WTC11 (cell line): ENCODE results near the gene CACNA1H. TPM values are rescaled to one million over a fixed set of nuclear protein-coding genes. Genes with fewer than 3 reads are reported as not detected.

Experiments used
- ATAC-seq: fragments of 200-7000 bp; cut with Tn5 transposase; 2 replicates; pipeline ENCODE4 v1.10.0; 2021; ENCODE audit warnings: mild to moderate bottlenecking, moderate library complexity
- CTCF ChIA-PET: fragments of 300-600 bp; sonication (Branson Sonifier 250); formaldehyde crosslinking; loops from one replicate; lab custom pipeline; 2021; ENCODE audit warnings: antibody characterized with exemption; lab: Charles Lee
- POLR2A ChIA-PET: fragments of 350-600 bp; sonication (Branson Sonifier 250); formaldehyde crosslinking; loops from one replicate; lab custom pipeline; 2021; ENCODE audit warnings: antibody characterized with exemption; lab: Charles Lee
- DNase-seq: peaks from one replicate; pipeline ENCODE4 v3.0.0; 2021; ENCODE audit warnings: low spot score
- H3K27ac Mint-ChIP-seq: 2 replicates; pipeline ENCODE4 v1.8.0; 2021; ENCODE audit warnings: mixed read lengths
- H3K27me3 Mint-ChIP-seq: 2 replicates; pipeline ENCODE4 v1.8.0; 2021; ENCODE audit warnings: low read depth, mild to moderate bottlenecking, moderate library complexity, mixed read lengths
- H3K36me3 Mint-ChIP-seq: 2 replicates; pipeline ENCODE4 v1.8.0; 2021; ENCODE audit warnings: mixed read lengths
- H3K4me1 Mint-ChIP-seq: 2 replicates; pipeline ENCODE4 v1.8.0; 2022; ENCODE audit warnings: mixed read lengths
- H3K4me3 Mint-ChIP-seq: 2 replicates; pipeline ENCODE4 v1.8.0; 2021; ENCODE audit warnings: mild to moderate bottlenecking, moderate library complexity, mixed read lengths
- H3K9me3 Mint-ChIP-seq: 2 replicates; pipeline ENCODE4 v1.8.0; 2021; ENCODE audit warnings: mixed read lengths
- CBFB ChIP-seq: sonication (generic); formaldehyde crosslinking; IDR thresholded peaks from 2 replicates; pipeline ENCODE4 v1.8.1; 2022; ENCODE audit warnings: mild to moderate bottlenecking, low read depth, missing genetic modification reagents
- FOXK1 ChIP-seq: sonication (generic); formaldehyde crosslinking; IDR thresholded peaks from 2 replicates; pipeline ENCODE4 v1.8.0; 2022; ENCODE audit warnings: mild to moderate bottlenecking, moderate library complexity, missing genetic modification reagents
- HMGA2 ChIP-seq: fragments of 250-450 bp; sonication (Bioruptor Pico); IDR thresholded peaks from 2 replicates; pipeline ENCODE4 v1.4.0; 2021; ENCODE audit warnings: mild to moderate bottlenecking, moderate library complexity
- MYBL2 ChIP-seq: sonication (generic); formaldehyde crosslinking; IDR thresholded peaks from 2 replicates; pipeline ENCODE4 v1.8.1; 2023; ENCODE audit warnings: mild to moderate bottlenecking, moderate library complexity, missing genetic modification reagents
- NFATC4 ChIP-seq: fragments of 250-450 bp; sonication (Bioruptor Pico); IDR thresholded peaks from 2 replicates; pipeline ENCODE4 v1.9.0; 2021; ENCODE audit warnings: mild to moderate bottlenecking
- PRRX2 ChIP-seq: fragments of 250-450 bp; sonication (Bioruptor Pico); IDR thresholded peaks from 2 replicates; pipeline ENCODE4 v1.8.0; 2021; ENCODE audit warnings: mild to moderate bottlenecking
- ZNF138 ChIP-seq: sonication (generic); formaldehyde crosslinking; conservative IDR thresholded peaks from 2 replicates; pipeline ENCODE4 v1.8.1; 2022; ENCODE audit warnings: mild to moderate bottlenecking, moderate library complexity, missing genetic modification reagents
- ZNF219 ChIP-seq: sonication (generic); formaldehyde crosslinking; IDR thresholded peaks from 2 replicates; pipeline ENCODE4 v1.8.0; 2023; ENCODE audit warnings: missing genetic modification reagents, mild to moderate bottlenecking, borderline replicate concordance
- ZNF232 ChIP-seq: sonication (generic); formaldehyde crosslinking; IDR thresholded peaks from 2 replicates; pipeline ENCODE4 v1.8.0; 2022; ENCODE audit warnings: mild to moderate bottlenecking, missing genetic modification reagents
- ZNF263 ChIP-seq: sonication (generic); formaldehyde crosslinking; IDR thresholded peaks from 2 replicates; pipeline ENCODE4 v1.8.1; 2022; ENCODE audit warnings: low read depth, mild to moderate bottlenecking, moderate library complexity, missing genetic modification reagents
- ZNF423 ChIP-seq: fragments of 250-450 bp; sonication (Bioruptor Pico); IDR thresholded peaks from 2 replicates; pipeline ENCODE4 v2.1.2; 2022; ENCODE audit warnings: mild to moderate bottlenecking, moderate library complexity
- total RNA-seq: library from RNA; stranded (reverse); gene quantifications from 3 replicates; pipeline ENCODE4 v1.2.3, GENCODE V29; 2021
- TF ChIP-seq, protein P1 (sequence below): sonication (generic); formaldehyde crosslinking; conservative IDR thresholded peaks from 2 replicates; pipeline ENCODE4 v1.8.1; 2023; ENCODE audit warnings: mild to moderate bottlenecking, low read depth, missing genetic modification reagents, moderate library complexity
- TF ChIP-seq, protein P2 (sequence below): sonication (generic); formaldehyde crosslinking; IDR thresholded peaks from 2 replicates; pipeline ENCODE4 v1.8.1; 2023; ENCODE audit warnings: mild to moderate bottlenecking, missing genetic modification reagents, moderate library complexity
- TF ChIP-seq, protein P3 (sequence below): fragments of 250-450 bp; sonication (Bioruptor Pico); IDR thresholded peaks from 2 replicates; pipeline ENCODE4 v1.9.0; 2021; ENCODE audit warnings: mild to moderate bottlenecking
- TF ChIP-seq, protein P4 (sequence below): sonication (generic); formaldehyde crosslinking; IDR thresholded peaks from 2 replicates; pipeline ENCODE4 v1.8.0; 2022; ENCODE audit warnings: missing genetic modification reagents
- TF ChIP-seq, protein P5 (sequence below): sonication (generic); formaldehyde crosslinking; IDR thresholded peaks from 2 replicates; pipeline ENCODE4 v1.8.0; 2022; ENCODE audit warnings: mild to moderate bottlenecking, missing genetic modification reagents
- TF ChIP-seq, protein P6 (sequence below): fragments of 250-450 bp; sonication (Bioruptor Pico); conservative IDR thresholded peaks from 2 replicates; pipeline ENCODE4 v1.9.0; 2021; ENCODE audit warnings: mild to moderate bottlenecking

CACNA1H gene
- total RNA-seq, 1 experiment from 2014 or later: 38.0 TPM

DNA sequence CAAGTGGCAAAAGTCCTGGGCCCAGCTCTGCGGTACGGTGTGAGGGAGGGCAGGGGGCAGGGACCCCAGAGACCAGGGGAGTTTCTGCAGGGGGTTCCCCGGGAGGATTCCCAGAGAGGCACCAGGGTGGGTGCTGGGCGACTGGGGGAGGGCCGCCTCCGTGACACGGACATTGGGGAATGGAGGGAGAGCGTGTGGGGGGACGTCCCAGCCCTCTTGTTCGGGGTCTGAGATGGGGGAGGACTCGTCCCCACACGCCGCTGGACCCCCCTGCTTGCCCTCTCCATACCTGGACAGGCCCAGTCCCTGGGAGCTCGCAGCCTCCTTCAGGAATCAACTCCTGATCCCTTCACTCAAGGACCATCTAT lies 30.5 kb upstream of the CACNA1H start (continued):
- TF ChIP-seq MYBL2 (CRISPR knock-in tag) (no peak), HMGA2 (CRISPR knock-in tag) (no peak), ZNF263 (no peak)
- TF ChIP-seq, protein P1, sequence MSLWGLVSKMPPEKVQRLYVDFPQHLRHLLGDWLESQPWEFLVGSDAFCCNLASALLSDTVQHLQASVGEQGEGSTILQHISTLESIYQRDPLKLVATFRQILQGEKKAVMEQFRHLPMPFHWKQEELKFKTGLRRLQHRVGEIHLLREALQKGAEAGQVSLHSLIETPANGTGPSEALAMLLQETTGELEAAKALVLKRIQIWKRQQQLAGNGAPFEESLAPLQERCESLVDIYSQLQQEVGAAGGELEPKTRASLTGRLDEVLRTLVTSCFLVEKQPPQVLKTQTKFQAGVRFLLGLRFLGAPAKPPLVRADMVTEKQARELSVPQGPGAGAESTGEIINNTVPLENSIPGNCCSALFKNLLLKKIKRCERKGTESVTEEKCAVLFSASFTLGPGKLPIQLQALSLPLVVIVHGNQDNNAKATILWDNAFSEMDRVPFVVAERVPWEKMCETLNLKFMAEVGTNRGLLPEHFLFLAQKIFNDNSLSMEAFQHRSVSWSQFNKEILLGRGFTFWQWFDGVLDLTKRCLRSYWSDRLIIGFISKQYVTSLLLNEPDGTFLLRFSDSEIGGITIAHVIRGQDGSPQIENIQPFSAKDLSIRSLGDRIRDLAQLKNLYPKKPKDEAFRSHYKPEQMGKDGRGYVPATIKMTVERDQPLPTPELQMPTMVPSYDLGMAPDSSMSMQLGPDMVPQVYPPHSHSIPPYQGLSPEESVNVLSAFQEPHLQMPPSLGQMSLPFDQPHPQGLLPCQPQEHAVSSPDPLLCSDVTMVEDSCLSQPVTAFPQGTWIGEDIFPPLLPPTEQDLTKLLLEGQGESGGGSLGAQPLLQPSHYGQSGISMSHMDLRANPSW (CRISPR knock-in tag): no peak
- TF ChIP-seq, protein P2, sequence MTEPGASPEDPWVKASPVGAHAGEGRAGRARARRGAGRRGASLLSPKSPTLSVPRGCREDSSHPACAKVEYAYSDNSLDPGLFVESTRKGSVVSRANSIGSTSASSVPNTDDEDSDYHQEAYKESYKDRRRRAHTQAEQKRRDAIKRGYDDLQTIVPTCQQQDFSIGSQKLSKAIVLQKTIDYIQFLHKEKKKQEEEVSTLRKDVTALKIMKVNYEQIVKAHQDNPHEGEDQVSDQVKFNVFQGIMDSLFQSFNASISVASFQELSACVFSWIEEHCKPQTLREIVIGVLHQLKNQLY (CRISPR knock-in tag): no peak
- TF ChIP-seq, protein P3, sequence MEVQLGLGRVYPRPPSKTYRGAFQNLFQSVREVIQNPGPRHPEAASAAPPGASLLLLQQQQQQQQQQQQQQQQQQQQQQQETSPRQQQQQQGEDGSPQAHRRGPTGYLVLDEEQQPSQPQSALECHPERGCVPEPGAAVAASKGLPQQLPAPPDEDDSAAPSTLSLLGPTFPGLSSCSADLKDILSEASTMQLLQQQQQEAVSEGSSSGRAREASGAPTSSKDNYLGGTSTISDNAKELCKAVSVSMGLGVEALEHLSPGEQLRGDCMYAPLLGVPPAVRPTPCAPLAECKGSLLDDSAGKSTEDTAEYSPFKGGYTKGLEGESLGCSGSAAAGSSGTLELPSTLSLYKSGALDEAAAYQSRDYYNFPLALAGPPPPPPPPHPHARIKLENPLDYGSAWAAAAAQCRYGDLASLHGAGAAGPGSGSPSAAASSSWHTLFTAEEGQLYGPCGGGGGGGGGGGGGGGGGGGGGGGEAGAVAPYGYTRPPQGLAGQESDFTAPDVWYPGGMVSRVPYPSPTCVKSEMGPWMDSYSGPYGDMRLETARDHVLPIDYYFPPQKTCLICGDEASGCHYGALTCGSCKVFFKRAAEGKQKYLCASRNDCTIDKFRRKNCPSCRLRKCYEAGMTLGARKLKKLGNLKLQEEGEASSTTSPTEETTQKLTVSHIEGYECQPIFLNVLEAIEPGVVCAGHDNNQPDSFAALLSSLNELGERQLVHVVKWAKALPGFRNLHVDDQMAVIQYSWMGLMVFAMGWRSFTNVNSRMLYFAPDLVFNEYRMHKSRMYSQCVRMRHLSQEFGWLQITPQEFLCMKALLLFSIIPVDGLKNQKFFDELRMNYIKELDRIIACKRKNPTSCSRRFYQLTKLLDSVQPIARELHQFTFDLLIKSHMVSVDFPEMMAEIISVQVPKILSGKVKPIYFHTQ: no peak

DNA sequence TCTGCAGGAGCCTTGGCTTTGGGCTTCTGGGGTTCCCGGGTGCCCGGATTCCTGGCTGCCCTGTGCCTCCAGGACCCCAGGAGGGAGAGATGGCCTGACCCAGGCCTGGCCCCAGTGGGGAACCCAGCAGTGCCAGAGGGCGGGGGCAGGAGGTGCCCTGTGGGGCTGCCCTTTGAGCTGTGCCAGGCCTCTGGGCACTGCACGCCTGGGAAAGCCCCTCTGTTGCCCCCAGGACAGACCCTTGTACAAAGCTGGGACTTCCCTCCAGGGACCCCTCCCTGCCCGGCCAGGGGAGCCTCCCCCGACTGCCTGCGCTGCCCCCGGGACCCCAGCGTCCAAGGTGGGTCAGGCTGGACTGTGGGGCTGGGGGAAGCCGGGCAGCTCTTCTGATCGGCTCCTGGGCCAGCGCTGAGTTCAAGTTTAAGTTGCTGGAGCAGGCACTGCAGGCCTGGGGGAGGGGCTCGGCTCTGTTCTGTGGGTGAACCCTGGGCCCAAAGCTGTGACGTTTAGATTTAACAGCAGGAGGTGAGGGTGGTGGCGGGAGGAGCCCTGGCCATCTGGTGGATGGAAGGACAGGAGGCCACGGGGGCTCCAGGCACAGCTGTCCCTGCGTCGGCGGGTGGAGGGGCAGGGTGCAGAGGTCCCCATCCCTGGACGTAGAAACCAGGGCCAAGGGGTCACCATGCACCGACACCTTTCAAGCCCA lies 29.2 kb upstream of the CACNA1H start:
- no peak for DNase-seq
- Mint-ChIP-seq H3K36me3 (no peaks in the 10 kb centered on the region), H3K27ac (no peak overlapping the region), H3K4me3 (no peak overlapping the region), H3K4me1 (no peaks in the 10 kb centered on the region), H3K9me3 (no peaks in the 10 kb centered on the region), H3K27me3 (no peaks in the 10 kb centered on the region)
- TF ChIP-seq FOXK1 (CRISPR knock-in tag) (no peak), ZNF232 (CRISPR knock-in tag) (no peak), ZNF138 (no peak), NFATC4 (CRISPR knock-in tag) (no peak), PRRX2 (CRISPR knock-in tag) (no peak)
- POLR2A ChIA-PET: no interaction called here
- CTCF ChIA-PET: interaction anchor here (0.7 kb wide), 1 partner anchor 18 kb away, joined by 3 read pairs; no protein-coding TSS in a partner anchor
- ATAC-seq: no peak

DNA sequence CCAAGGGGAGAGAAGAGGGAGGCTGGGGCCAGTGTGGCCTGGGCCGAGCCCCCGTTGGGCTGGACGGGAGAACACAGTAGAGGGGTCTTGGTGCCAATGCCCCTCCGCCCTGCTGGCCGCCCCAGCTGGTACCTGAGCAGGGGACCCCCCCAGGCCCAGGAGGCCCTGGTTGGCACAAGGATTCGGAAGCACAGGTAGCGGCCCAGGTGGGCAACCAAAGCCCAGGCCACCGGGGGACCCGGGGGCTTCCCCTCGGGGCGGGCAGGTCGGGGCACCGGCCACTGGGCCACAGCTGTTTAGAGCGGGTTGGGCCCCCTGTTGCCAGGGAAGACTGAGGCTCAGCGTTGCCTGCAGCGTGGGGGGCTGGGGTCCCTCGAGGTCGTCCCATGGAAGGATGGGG lies 28.6 kb upstream of the CACNA1H start:
- H3K9me3 Mint-ChIP-seq: no peaks in the 10 kb centered on the region
- ChIA-PET CTCF (interaction anchor here (0.7 kb wide), 1 partner anchor 18 kb away, joined by 3 read pairs; no protein-coding TSS in a partner anchor), POLR2A (no interaction called here)
- H3K4me1 Mint-ChIP-seq: no peaks in the 10 kb centered on the region
- ATAC-seq: no peak
- H3K27me3 Mint-ChIP-seq: no peaks in the 10 kb centered on the region
- H3K36me3 Mint-ChIP-seq: no peaks in the 10 kb centered on the region
- H3K4me3 Mint-ChIP-seq: no peak overlapping the region
- no peak for DNase-seq
- no peak overlapping the region for H3K27ac Mint-ChIP-seq
- TF ChIP-seq, protein P4, sequence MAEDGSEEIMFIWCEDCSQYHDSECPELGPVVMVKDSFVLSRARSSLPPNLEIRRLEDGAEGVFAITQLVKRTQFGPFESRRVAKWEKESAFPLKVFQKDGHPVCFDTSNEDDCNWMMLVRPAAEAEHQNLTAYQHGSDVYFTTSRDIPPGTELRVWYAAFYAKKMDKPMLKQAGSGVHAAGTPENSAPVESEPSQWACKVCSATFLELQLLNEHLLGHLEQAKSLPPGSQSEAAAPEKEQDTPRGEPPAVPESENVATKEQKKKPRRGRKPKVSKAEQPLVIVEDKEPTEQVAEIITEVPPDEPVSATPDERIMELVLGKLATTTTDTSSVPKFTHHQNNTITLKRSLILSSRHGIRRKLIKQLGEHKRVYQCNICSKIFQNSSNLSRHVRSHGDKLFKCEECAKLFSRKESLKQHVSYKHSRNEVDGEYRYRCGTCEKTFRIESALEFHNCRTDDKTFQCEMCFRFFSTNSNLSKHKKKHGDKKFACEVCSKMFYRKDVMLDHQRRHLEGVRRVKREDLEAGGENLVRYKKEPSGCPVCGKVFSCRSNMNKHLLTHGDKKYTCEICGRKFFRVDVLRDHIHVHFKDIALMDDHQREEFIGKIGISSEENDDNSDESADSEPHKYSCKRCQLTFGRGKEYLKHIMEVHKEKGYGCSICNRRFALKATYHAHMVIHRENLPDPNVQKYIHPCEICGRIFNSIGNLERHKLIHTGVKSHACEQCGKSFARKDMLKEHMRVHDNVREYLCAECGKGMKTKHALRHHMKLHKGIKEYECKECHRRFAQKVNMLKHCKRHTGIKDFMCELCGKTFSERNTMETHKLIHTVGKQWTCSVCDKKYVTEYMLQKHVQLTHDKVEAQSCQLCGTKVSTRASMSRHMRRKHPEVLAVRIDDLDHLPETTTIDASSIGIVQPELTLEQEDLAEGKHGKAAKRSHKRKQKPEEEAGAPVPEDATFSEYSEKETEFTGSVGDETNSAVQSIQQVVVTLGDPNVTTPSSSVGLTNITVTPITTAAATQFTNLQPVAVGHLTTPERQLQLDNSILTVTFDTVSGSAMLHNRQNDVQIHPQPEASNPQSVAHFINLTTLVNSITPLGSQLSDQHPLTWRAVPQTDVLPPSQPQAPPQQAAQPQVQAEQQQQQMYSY (CRISPR knock-in tag): no peak
- TF ChIP-seq ZNF423 (CRISPR knock-in tag) (no peak), CBFB (CRISPR knock-in tag) (no peak), ZNF219 (CRISPR knock-in tag) (no peak), ZNF263 (no peak)
- TF ChIP-seq, protein P5, sequence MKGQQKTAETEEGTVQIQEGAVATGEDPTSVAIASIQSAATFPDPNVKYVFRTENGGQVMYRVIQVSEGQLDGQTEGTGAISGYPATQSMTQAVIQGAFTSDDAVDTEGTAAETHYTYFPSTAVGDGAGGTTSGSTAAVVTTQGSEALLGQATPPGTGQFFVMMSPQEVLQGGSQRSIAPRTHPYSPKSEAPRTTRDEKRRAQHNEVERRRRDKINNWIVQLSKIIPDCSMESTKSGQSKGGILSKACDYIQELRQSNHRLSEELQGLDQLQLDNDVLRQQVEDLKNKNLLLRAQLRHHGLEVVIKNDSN (CRISPR knock-in tag): no peak
- TF ChIP-seq, protein P3: no peak
- TF ChIP-seq, protein P6, sequence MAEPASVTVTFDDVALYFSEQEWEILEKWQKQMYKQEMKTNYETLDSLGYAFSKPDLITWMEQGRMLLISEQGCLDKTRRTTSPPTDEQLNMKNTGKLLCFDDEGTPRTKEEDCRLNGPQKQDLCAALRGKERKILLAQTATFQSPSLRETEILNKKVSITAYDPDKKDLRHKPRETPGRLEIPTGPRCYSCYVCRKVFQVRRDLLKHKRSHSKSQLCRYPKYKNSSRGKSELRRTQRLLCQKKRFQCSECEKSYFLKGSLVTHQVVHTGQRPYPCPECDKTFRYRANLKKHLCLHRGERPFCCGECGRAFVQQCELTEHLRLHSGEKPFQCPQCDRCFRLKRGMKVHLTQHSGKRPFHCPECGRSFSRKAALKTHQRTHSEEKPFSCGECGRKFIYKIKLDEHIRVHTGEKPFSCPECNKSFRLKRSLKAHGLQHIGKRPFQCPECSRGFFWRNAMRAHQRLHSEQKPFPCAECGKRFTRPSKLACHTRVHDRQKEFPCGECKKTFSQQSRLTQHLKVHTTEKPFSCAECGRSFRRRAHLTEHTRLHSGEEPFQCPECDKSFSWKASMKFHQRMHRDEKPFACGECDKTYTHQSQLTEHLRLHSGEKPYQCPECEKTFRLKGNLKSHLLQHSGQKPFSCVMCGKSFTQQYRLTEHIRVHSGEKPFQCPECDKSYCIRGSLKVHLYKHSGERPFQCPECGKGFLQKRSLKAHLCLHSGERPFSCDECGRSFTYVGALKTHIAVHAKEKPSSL: no peak
